Neutrophil (primary cell): ENCODE measurements around the gene C14orf132.
"Not testable (repeated sequence)": the region's sequence is repeated elsewhere in the genome, so short reads cannot be mapped to it uniquely, and the experiment has no call there.

Experiments
- H3K27ac ChIP-seq: fragments of 200-600 bp; sonication (generic); 2 replicates; pipeline ENCODE4 v1.5.1; 2016; ENCODE audit warnings: mild to moderate bottlenecking, moderate library complexity
- H3K27me3 ChIP-seq: fragments of 200-600 bp; sonication (generic); 2 replicates; pipeline ENCODE4 v1.6.0; 2016; ENCODE audit warnings: mild to moderate bottlenecking
- H3K36me3 ChIP-seq: fragments of 200-600 bp; sonication (generic); 2 replicates; pipeline ENCODE4 v1.5.1; 2017
- H3K4me1 ChIP-seq, 2 experiments: fragments of 200-600 bp in 1 of 2; sonication (generic) in 1 of 2; 1 replicate in 1 of 2; 2 replicates in 1 of 2; pipeline versions ENCODE4 v1.5.1 to v1.6.1; 2013 to 2016; ENCODE audit warnings: low read depth in 1 of 2, low read length in 1 of 2, mild to moderate bottlenecking in 1 of 2, moderate library complexity in 1 of 2; ENCODE audit not compliant: control insufficient read depth in 1 of 2, insufficient read depth in 1 of 2
- H3K4me3 ChIP-seq, 2 experiments: fragments of 200-600 bp in 1 of 2; sonication (generic) in 1 of 2; 1 replicate in 1 of 2; 2 replicates in 1 of 2; pipeline ENCODE4 v1.5.1; 2013 to 2016; ENCODE audit warnings: low read depth in 1 of 2, low read length in 1 of 2, mild to moderate bottlenecking in 1 of 2, moderate library complexity in 1 of 2
- H3K9me3 ChIP-seq: fragments of 200-600 bp; sonication (generic); 2 replicates; pipeline ENCODE4 v1.5.1; 2016
- TF ChIP-seq, protein P1 (sequence below): fragments of 200-600 bp; sonication (generic); IDR thresholded peaks from 2 replicates; pipeline ENCODE4 v1.5.1; 2016; ENCODE audit warnings: antibody characterized with exemption

Gene C14orf132

DNA sequence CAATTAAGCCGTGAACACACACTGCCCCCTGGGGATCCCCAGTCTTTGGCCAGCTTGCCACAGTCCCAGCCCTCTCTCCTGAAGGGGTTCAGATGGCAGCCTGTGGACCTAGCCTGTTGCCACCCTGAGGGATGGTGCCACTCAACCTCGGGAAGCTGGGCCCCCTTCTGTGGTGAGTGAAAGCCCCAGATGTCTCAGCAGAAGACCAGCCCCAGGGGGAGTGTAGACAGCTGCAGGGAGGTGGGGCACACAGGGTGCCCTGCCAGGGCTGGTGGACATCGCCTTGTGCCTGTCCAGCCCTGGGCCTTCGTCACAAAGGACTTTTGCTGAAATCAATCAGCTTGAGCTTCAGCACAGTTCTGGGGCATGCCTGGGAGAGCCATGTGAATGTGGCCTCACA, 32.4 kb downstream of the C14orf132 start:
- Histone ChIP-seq H3K27ac (no peak overlapping the region), H3K4me3 (no peak overlapping the region), H3K27me3 (peaks cover 5% of the 10 kb centered on the region), H3K9me3 (no peaks in the 10 kb centered on the region), H3K4me1 (no peaks in the 10 kb centered on the region), H3K36me3 (no peaks in the 10 kb centered on the region)
- TF ChIP-seq, protein P1, sequence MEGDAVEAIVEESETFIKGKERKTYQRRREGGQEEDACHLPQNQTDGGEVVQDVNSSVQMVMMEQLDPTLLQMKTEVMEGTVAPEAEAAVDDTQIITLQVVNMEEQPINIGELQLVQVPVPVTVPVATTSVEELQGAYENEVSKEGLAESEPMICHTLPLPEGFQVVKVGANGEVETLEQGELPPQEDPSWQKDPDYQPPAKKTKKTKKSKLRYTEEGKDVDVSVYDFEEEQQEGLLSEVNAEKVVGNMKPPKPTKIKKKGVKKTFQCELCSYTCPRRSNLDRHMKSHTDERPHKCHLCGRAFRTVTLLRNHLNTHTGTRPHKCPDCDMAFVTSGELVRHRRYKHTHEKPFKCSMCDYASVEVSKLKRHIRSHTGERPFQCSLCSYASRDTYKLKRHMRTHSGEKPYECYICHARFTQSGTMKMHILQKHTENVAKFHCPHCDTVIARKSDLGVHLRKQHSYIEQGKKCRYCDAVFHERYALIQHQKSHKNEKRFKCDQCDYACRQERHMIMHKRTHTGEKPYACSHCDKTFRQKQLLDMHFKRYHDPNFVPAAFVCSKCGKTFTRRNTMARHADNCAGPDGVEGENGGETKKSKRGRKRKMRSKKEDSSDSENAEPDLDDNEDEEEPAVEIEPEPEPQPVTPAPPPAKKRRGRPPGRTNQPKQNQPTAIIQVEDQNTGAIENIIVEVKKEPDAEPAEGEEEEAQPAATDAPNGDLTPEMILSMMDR, result no peak

- Histone ChIP-seq H3K4me3 (no peak overlapping the region), H3K36me3 (no peaks in the 10 kb centered on the region), H3K4me1 (no peaks in the 10 kb centered on the region), H3K27me3 (peaks cover 10% of the 10 kb centered on the region), H3K9me3 (no peaks in the 10 kb centered on the region), H3K27ac (no peak overlapping the region)
- TF ChIP-seq, protein P1, result no peak
Observed at GRCh38 chr14:96072076-96072475, 32.9 kb downstream of the C14orf132 start.

- Histone ChIP-seq H3K27me3 (peaks cover 11% of the 10 kb centered on the region), H3K9me3 (no peaks in the 10 kb centered on the region), H3K27ac (no peak overlapping the region), H3K4me1 (no peaks in the 10 kb centered on the region), H3K4me3 (no peak overlapping the region), H3K36me3 (no peaks in the 10 kb centered on the region)
- TF ChIP-seq, protein P1, result no peak
Observed at GRCh38 chr14:96072746-96073145, 33.6 kb downstream of the C14orf132 start.

GRCh38 chr14:96073260-96074039, 34.3 kb downstream of the C14orf132 start:
- H3K36me3 ChIP-seq, H3K4me3 ChIP-seq, H3K4me1 ChIP-seq, H3K9me3 ChIP-seq, H3K27ac ChIP-seq: not testable (repeated sequence)
- H3K27me3 ChIP-seq, result peaks cover 11% of the 10 kb centered on the region

DNA sequence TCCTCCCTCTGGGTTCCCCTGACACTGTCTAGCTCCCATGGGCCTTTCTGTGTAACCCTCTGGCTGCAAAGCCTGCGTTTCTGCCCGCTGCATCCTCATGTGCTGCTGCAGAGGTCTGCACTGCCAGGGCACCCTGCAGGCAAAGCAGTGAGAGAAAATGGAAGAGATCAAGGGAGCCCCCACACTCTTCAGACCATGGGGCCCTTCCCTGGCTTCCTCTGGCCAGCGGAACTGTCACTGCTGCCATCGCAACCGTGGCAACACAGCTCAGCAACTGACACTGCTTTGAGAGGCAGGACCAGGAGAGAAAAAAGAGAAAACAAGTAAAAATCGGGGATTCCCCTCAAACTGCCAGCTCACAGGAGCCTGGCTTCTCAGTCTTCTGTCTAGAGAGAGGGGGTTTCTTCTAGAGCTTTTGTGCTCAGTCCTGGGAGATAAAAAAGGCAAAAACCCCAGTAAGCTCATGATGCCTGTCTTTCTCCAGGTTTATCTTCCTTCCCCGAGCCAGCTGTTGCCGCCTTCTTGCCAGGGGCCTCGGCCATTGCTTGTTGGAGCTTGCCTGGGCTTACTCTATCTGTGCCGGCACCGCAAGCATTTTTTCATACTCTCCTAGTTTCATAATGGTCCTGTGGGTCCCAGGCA, 38.9 kb downstream of the C14orf132 start:
- Histone ChIP-seq H3K4me3 (no peak overlapping the region), H3K27me3 (peaks cover 11% of the 10 kb centered on the region), H3K27ac (no peak overlapping the region), H3K4me1 (no peaks in the 10 kb centered on the region), H3K9me3 (no peaks in the 10 kb centered on the region), H3K36me3 (no peaks in the 10 kb centered on the region)
- TF ChIP-seq, protein P1, result no peak

- no peaks in the 10 kb centered on the region for H3K36me3 ChIP-seq
- TF ChIP-seq, protein P1, result no peak
- H3K9me3 ChIP-seq, result no peaks in the 10 kb centered on the region
- no peak overlapping the region for H3K27ac ChIP-seq
- no peak overlapping the region for H3K4me3 ChIP-seq
- H3K4me1 ChIP-seq, result no peaks in the 10 kb centered on the region
- peaks cover 11% of the 10 kb centered on the region for H3K27me3 ChIP-seq
Observed at GRCh38 chr14:96078625-96079016, 39.5 kb downstream of the C14orf132 start.
